ENCODE results near the gene TMEM106B.

The TMEM106B gene

GRCh38 chr7:12194426-12194825 lies 16.7 kb upstream of the TMEM106B start:
- no peak for DNase-seq (ENCODE audit: low read depth)
- TF ChIP-seq CTCF (conservative IDR thresholded peaks at IDR 0.05; ENCODE audit: control insufficient read depth, insufficient read depth, low read depth, low read length) = no peak
- H3K4me3 ChIP-seq (ENCODE audit: control insufficient read depth, low read depth, low read length) = no peak overlapping the region

- no peak for TF ChIP-seq CTCF (conservative IDR thresholded peaks at IDR 0.05; ENCODE audit: control insufficient read depth, insufficient read depth, low read depth, low read length)
- DNase-seq (ENCODE audit: low read depth) = no peak
- no peak overlapping the region for H3K4me3 ChIP-seq (ENCODE audit: control insufficient read depth, low read depth, low read length)
Observed at GRCh38 chr7:12196386-12196785, 14.7 kb upstream of the TMEM106B start.

- no peak overlapping the region for H3K4me3 ChIP-seq (ENCODE audit: control insufficient read depth, low read depth, low read length)
- DNase-seq (ENCODE audit: low read depth) = no peak
- no peak for TF ChIP-seq CTCF (conservative IDR thresholded peaks at IDR 0.05; ENCODE audit: control insufficient read depth, insufficient read depth, low read depth, low read length)
Observed at GRCh38 chr7:12199363-12199762, 11.7 kb upstream of the TMEM106B start.

GRCh38 chr7:12207046-12207445 lies 4.0 kb upstream of the TMEM106B start:
- no peak for TF ChIP-seq CTCF (conservative IDR thresholded peaks at IDR 0.05; ENCODE audit: control insufficient read depth, insufficient read depth, low read depth, low read length)
- no peak for DNase-seq (ENCODE audit: low read depth)
- H3K4me3 ChIP-seq (ENCODE audit: control insufficient read depth, low read depth, low read length) = no peak overlapping the region

GRCh38 chr7:12209221-12209620 lies 1.9 kb upstream of the TMEM106B start:
- no peak for TF ChIP-seq CTCF (conservative IDR thresholded peaks at IDR 0.05; ENCODE audit: control insufficient read depth, insufficient read depth, low read depth, low read length)
- no peak for DNase-seq (ENCODE audit: low read depth)
- no peak overlapping the region for H3K4me3 ChIP-seq (ENCODE audit: control insufficient read depth, low read depth, low read length)

GRCh38 chr7:12210179-12211053 lies 678 bp upstream of the TMEM106B start:
- H3K4me3 ChIP-seq (ENCODE audit: control insufficient read depth, low read depth, low read length) = peak overlapping the region; percentile 70
- no peak for TF ChIP-seq CTCF (conservative IDR thresholded peaks at IDR 0.05; ENCODE audit: control insufficient read depth, insufficient read depth, low read depth, low read length)
- DNase-seq (ENCODE audit: low read depth) = no peak
